ENCODE results near the gene HK2.

- TF ChIP-seq, protein P1, sequence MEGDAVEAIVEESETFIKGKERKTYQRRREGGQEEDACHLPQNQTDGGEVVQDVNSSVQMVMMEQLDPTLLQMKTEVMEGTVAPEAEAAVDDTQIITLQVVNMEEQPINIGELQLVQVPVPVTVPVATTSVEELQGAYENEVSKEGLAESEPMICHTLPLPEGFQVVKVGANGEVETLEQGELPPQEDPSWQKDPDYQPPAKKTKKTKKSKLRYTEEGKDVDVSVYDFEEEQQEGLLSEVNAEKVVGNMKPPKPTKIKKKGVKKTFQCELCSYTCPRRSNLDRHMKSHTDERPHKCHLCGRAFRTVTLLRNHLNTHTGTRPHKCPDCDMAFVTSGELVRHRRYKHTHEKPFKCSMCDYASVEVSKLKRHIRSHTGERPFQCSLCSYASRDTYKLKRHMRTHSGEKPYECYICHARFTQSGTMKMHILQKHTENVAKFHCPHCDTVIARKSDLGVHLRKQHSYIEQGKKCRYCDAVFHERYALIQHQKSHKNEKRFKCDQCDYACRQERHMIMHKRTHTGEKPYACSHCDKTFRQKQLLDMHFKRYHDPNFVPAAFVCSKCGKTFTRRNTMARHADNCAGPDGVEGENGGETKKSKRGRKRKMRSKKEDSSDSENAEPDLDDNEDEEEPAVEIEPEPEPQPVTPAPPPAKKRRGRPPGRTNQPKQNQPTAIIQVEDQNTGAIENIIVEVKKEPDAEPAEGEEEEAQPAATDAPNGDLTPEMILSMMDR (IDR thresholded peaks at IDR 0.05) = no peak
- TF ChIP-seq EP300 (IDR thresholded peaks at IDR 0.05) = no peak
Observed at GRCh38 chr2:74873012-74873665, 39.2 kb downstream of the HK2 start.
